ENCODE results near the gene BCHE.

- TF ChIP-seq EP300 (IDR thresholded peaks at IDR 0.05; ENCODE audit: low read depth) (no peak), POLR2A (IDR thresholded peaks at IDR 0.05) (no peak)
Observed at GRCh38 chr3:165749821-165750220, 87.4 kb downstream of the BCHE start.

Measured in transverse colon (tissue), 1 donor.